NCI-H1694 (cell line): Measurements from ENCODE around the gene HEPN1.

Source experiments
- DNase-seq: peaks from one replicate; lab custom pipeline; 2025; lab: John Stamatoyannopoulos, UW

Gene HEPN1

GRCh38 chr11:124899383-124900145 lies 19.5 kb upstream of the HEPN1 start:
- DNase-seq, result no peak

GRCh38 chr11:124900464-124900863 lies 18.6 kb upstream of the HEPN1 start:
- DNase-seq, result no peak

DNA sequence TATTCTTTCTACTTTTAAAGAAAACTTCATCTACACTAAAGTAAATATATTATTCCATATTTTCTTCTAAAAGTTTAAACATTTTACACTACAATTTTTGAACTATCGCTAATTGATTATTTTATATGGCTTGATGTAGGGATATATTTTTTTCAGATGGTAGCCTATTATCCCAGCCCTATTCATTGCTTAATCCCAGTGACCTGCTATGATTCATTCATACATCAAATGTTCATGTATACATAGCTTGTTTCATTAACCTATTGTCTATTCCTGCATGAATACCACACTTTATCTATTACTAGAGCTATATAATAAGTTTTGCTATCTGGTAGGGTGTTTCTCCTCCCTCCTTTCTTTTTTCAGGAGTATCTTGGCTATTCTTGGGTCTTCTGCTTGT lies 16.4 kb upstream of the HEPN1 start:
- DNase-seq, result no peak

DNA sequence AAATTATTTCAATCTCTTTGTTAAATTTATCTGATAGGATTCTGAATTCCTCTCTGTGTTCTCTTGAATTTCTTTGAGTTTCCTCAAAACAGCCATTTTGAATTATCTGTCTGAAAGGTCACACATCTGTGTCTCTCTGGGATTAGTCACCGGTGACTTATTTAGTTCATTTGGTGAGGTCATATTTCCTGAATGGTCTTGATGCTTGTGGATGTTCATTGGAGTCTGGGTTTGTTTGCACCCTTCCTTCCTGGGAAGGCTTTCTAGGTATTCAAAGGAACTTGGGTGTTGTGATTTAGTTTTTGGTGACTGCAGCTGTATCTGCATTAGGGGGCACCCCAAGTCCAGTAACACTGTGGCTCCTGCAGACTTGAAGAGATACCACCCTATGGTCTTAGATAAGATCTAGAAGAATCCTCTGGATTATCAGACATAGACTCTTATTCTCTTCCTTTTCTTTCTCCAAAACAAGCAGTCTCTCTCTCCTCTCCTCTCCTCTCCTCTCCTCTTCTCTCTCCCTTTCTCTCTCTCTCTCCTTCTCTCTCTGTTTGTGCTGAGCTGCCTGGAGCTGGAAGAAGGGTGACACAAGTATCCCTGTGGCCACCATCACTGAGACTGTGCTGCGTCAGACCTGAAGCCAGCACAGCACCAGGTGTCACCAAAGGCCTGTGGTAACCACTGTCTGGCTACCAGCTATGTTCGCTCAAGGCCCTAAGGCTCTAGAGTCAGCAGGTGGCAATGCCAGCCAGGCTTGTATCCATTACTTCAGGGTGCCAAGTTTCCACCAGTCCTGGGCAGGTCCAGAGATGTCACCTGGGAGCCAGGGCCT lies 3.3 kb upstream of the HEPN1 start:
- no peak for DNase-seq

GRCh38 chr11:124916370-124916710 lies 2.7 kb upstream of the HEPN1 start:
- no peak for DNase-seq

- peak; percentile 40 for DNase-seq
Observed at GRCh38 chr11:124917115-124917637, 1.9 kb upstream of the HEPN1 start.

DNA sequence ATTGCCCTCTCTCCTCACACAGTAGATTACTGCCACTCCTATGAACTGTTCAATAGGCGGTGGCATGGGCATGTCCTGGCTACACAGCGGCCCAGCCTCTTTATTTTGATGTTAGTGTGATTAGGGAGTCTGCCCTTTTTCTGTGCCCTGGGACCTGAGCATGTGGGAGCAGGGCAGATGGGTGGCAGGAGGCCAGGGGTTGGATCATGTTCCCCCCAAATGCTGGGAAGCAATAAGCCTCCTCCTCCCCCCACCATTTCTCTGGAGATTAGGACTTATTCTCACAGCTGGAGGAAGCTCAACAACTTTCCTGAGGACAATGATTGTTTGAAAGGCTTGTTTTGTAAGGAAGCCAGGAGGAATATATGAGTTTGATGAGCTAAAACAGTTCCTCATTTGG lies 848 bp downstream of the HEPN1 start:
- no peak for DNase-seq

DNA sequence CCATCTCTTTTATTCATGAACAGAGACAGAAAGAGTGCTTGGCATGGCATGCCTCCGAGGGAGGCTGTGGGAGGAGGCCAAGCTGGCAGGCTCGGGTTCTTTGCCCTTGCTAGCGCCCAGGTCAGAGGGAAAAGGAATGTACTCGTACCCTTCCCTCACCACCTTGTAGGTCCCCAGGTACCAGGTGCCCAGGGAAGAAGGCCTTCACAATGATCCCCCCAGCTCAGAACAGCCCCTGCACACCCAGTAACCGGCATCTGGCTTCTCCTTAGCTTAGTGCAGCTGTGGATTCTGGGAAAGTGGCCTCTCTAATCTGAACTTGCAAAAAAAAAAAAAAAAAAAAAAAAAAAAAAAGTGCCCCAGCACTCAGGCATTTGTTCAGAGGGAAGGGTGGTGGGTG lies 1.3 kb downstream of the HEPN1 start:
- no peak for DNase-seq

DNA sequence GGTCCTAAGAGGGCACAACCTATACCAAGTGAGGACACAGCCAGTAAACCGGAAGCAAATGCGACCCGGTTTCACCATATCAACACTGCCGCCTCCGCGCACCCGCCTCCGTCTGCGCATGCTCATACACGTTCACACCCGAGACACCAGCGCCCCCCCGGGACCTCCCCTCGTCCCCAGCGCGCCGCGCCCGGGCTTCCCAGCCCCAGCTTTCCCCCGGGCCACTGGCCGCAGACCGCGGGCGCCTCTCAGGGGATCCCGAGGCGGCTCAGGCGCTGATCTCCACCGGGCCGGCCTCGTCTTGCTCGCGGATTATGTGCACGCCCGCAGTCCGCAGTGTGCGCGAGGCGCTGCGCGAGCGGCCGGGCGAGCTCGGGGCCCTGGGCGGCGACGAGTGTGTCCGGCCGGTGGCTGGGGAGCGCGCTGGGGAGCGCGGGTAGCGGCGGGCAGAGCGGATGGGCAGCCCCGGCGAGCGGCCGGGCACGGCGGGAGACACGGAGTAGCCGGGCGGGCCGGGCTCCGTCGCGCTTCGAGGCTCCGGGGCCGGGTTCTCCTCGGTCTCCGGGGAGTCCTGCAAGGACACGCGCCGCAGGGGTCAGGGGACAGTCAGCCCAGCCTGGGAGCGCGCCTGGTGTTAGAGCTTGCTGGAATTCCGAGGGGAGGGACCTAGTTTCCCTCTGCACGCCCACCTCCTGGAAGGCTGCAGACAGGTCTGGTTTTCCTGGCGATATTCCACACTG lies 2.0 kb downstream of the HEPN1 start:
- DNase-seq, result no peak

GRCh38 chr11:124922831-124923230 lies 3.8 kb downstream of the HEPN1 start:
- no peak for DNase-seq

- no peak for DNase-seq
Observed at GRCh38 chr11:124923296-124923695, 4.2 kb downstream of the HEPN1 start.

GRCh38 chr11:124928942-124929665 lies 10.1 kb downstream of the HEPN1 start:
- no peak for DNase-seq

DNA sequence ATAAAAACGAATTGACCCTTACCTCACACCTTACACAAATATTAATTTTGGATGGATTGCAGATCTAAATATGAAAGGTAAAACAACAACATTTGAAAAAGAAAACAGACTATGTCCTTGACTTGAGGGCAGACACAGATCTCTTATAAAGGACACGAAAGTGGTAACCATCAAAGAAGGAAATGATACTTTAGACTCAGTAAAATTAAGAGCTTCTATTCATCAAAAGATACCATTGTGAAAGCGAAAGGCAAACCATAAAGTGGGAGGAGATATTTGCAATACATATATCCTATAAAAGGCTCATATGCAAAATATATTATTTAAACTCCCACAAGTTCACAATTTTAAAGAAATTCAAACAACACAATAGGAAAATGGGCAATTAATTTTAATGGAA lies 11.7 kb downstream of the HEPN1 start:
- DNase-seq, result no peak

GRCh38 chr11:124934862-124935547 lies 16.0 kb downstream of the HEPN1 start:
- no peak for DNase-seq

- no peak for DNase-seq
Observed at GRCh38 chr11:124935548-124936514, 16.8 kb downstream of the HEPN1 start, which contains the start of gene HEPACAM. Gene HEPACAM (minus strand): TSS chr11:124936047. CDS start chr11:124936006, 41 bp downstream.

DNA sequence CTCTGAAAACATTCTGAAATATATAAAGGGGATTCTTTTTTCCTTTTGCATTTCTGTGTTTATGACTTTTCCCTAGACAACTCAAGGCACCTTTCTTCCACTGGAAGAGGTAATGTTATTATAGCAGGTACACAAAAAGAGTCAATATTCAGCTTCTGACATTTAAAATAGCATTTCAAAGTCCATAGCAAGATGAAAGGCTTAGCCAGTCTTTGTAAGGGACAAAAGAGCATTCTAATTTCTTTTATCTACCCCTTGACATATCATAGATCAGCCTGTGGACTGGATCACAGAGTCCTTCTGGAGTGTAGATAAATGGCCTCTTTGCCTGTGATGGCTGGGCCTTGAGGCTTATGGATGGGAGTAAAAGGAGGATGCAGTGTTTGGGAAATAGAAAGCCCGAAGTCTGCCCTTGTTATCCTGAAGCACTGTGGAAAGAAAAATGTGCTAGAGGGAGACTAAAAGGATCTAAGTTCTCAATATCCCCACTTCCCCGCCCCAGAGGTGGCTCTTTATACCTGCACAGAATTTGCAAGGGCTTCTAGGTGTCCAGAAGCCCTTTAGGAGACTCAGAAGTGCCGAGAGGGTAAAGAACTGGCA lies 18.4 kb downstream of the HEPN1 start:
- no peak for DNase-seq

DNA sequence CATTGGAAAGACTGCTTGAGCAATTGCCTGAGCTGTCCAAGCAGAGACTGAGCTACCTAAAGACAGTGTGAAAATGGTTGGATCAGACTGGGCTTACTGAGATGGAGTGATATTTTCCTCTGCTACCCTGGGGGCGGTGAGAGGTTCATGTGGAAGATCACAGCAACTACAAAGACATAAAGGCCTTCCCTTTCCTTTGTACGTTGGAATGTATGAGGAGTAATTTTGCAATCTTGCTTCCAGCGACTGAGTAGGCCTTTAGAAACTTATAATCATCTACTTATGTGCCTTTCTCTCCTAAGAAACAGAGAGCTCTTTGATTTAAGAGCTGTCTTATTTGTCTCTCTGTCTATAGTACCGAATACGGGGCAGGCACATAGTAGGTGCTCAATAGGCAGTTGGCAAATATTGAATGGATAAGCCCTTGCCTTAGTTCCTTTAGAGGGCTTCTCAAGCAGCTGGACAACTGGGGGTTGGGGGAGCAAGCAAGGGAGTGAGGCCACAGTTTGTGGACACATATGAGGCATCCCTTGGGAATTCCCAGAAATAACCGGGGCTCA lies 19.2 kb downstream of the HEPN1 start:
- no peak for DNase-seq

DNA sequence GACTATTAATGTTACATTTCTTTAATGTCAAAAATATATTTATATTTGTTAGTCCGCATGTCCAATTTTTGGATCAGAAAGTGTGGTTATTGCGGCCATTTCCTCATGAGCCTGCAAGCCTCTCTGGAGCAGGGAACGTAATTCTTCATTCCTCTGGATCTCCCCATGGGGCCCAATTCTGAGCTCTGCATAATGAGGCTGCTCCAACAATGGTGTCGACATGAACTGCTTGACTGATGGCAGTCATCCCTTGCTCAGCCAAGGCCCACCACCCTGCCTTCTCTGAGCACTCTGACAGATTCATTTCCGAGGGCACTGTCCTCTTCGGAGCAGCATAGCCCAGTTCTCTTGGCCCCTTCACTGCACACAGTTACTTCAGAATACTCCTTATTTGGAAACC lies 19.9 kb downstream of the HEPN1 start:
- no peak for DNase-seq

GRCh38 chr11:124941703-124942102 lies 22.7 kb downstream of the HEPN1 start:
- DNase-seq, result no peak
